HG03139 (cell line): ENCODE measurements around the gene FAM222A.

Experiments
- ATAC-seq: cut with Tn5 transposase; IDR thresholded peaks from one replicate; pipeline ENCODE4 v1.9.1; 2021; ENCODE audit not compliant: unreplicated experiment

FAM222A gene

GRCh38 chr12:109737126-109737525, 23.5 kb downstream of the FAM222A start:
- ATAC-seq: no peak

GRCh38 chr12:109737631-109738030, 24.0 kb downstream of the FAM222A start:
- ATAC-seq: no peak

- ATAC-seq: no peak
Observed at GRCh38 chr12:109738209-109738608, 24.6 kb downstream of the FAM222A start.

GRCh38 chr12:109738878-109739665, 25.4 kb downstream of the FAM222A start:
- no peak for ATAC-seq

- no peak for ATAC-seq
Observed at GRCh38 chr12:109739747-109740693, 26.4 kb downstream of the FAM222A start.

GRCh38 chr12:109740694-109741245, 27.1 kb downstream of the FAM222A start:
- no peak for ATAC-seq

GRCh38 chr12:109741286-109741969, 27.8 kb downstream of the FAM222A start:
- ATAC-seq: no peak

GRCh38 chr12:109741970-109742703, 28.5 kb downstream of the FAM222A start:
- ATAC-seq: no peak

- ATAC-seq: no peak
Observed at GRCh38 chr12:109743076-109743910, 29.7 kb downstream of the FAM222A start.

GRCh38 chr12:109744026-109744425, 30.4 kb downstream of the FAM222A start:
- ATAC-seq: no peak

GRCh38 chr12:109744986-109745942, 31.6 kb downstream of the FAM222A start:
- ATAC-seq: no peak

GRCh38 chr12:109752117-109753053, 38.8 kb downstream of the FAM222A start:
- ATAC-seq: no peak

- no peak for ATAC-seq
Observed at GRCh38 chr12:109753054-109753401, 39.4 kb downstream of the FAM222A start.

- no peak for ATAC-seq
Observed at GRCh38 chr12:109753959-109754358, 40.3 kb downstream of the FAM222A start.

GRCh38 chr12:109756457-109756856, 42.8 kb downstream of the FAM222A start:
- ATAC-seq: no peak

GRCh38 chr12:109757671-109758265, 44.1 kb downstream of the FAM222A start:
- no peak for ATAC-seq
